ENCODE measurements around the gene PIM2. TPM values are rescaled to one million over a fixed set of nuclear protein-coding genes. Genes with fewer than 3 reads are reported as not detected.

Gene PIM2
- total RNA-seq, 4 donors from 2014 or later: 17.3 to 24.8 (median 19.1) TPM

- Histone ChIP-seq H3K36me3 (peaks cover 0 to 46% (median 0%) of the 10 kb centered on the region in 3 donors), H3K9me3 (no peaks in the 10 kb centered on the region), H3K27me3 (no peaks in the 10 kb centered on the region), H3K4me3 (no peak overlapping the region), H3K27ac (peak overlapping the region in 1 of 4 donors; percentile 75), H3K4me1 (peaks cover 0 to 16% (median 8%) of the 10 kb centered on the region in 4 donors)
- TF ChIP-seq CTCF (IDR thresholded peaks at IDR 0.05): no peak
- no peak for TF ChIP-seq POLR2A (IDR thresholded peaks at IDR 0.05)
- no peak for DNase-seq
These were observed 15.9 kb upstream of the PIM2 start for GRCh38 chrX:48934581-48935300.

GRCh38 chrX:48933757-48934156 lies 14.9 kb upstream of the PIM2 start:
- DNase-seq: no peak
- TF ChIP-seq CTCF (IDR thresholded peaks at IDR 0.05) (no peak), POLR2A (IDR thresholded peaks at IDR 0.05) (no peak)
- Histone ChIP-seq H3K36me3 (peaks cover 0 to 47% (median 0%) of the 10 kb centered on the region in 3 donors), H3K9me3 (no peaks in the 10 kb centered on the region), H3K27me3 (no peaks in the 10 kb centered on the region), H3K4me3 (no peak overlapping the region), H3K27ac (peak overlapping the region in 2 of 4 donors; percentile 17 to 75), H3K4me1 (peaks cover 0 to 13% (median 6%) of the 10 kb centered on the region in 4 donors)

GRCh38 chrX:48927736-48928382 lies 9.0 kb upstream of the PIM2 start:
- Histone ChIP-seq H3K9me3 (no peaks in the 10 kb centered on the region), H3K36me3 (peaks cover 0 to 60% (median 0%) of the 10 kb centered on the region in 3 donors), H3K4me3 (no peak overlapping the region), H3K4me1 (no peaks in the 10 kb centered on the region), H3K27ac (peak overlapping the region in 1 of 4 donors; percentile 1), H3K27me3 (no peaks in the 10 kb centered on the region)
- no peak for TF ChIP-seq CTCF (IDR thresholded peaks at IDR 0.05)
- no peak for TF ChIP-seq POLR2A (IDR thresholded peaks at IDR 0.05)
- DNase-seq: no peak

GRCh38 chrX:48927123-48927522 lies 8.3 kb upstream of the PIM2 start:
- H3K4me3 ChIP-seq: no peak overlapping the region
- no peak overlapping the region for H3K27ac ChIP-seq
- TF ChIP-seq POLR2A (IDR thresholded peaks at IDR 0.05): no peak
- TF ChIP-seq CTCF (IDR thresholded peaks at IDR 0.05): no peak
- H3K4me1 ChIP-seq: no peaks in the 10 kb centered on the region
- no peaks in the 10 kb centered on the region for H3K9me3 ChIP-seq
- no peak for DNase-seq
- H3K36me3 ChIP-seq: peaks cover 0 to 65% (median 0%) of the 10 kb centered on the region in 3 donors
- no peaks in the 10 kb centered on the region for H3K27me3 ChIP-seq

GRCh38 chrX:48924270-48924669 lies 5.4 kb upstream of the PIM2 start:
- H3K27ac ChIP-seq: no peak overlapping the region
- DNase-seq: no peak
- TF ChIP-seq POLR2A (IDR thresholded peaks at IDR 0.05) (no peak), CTCF (IDR thresholded peaks at IDR 0.05) (no peak)
- peaks cover 0 to 7% (median 0%) of the 10 kb centered on the region in 4 donors for H3K4me1 ChIP-seq
- H3K36me3 ChIP-seq: peaks cover 0 to 40% (median 0%) of the 10 kb centered on the region in 3 donors
- H3K9me3 ChIP-seq: no peaks in the 10 kb centered on the region
- H3K4me3 ChIP-seq: no peak overlapping the region
- no peaks in the 10 kb centered on the region for H3K27me3 ChIP-seq
